Cardiac ventricle fibroblast (primary cell): ENCODE measurements around the gene PRKRIP1. TPM values are rescaled to one million over a fixed set of nuclear protein-coding genes. Genes with fewer than 3 reads are reported as not detected.

ENCODE experiments used
- total RNA-seq: library from RNA; depleted of rRNA; stranded (reverse); fragments of >200 nt; gene quantifications from 2 replicates; pipeline ENCODE4 v1.2.3, GENCODE V29; 2015

PRKRIP1 gene, protein sequence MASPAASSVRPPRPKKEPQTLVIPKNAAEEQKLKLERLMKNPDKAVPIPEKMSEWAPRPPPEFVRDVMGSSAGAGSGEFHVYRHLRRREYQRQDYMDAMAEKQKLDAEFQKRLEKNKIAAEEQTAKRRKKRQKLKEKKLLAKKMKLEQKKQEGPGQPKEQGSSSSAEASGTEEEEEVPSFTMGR
- 9.4 and 15.3 TPM in 2 replicates for total RNA-seq

DNA sequence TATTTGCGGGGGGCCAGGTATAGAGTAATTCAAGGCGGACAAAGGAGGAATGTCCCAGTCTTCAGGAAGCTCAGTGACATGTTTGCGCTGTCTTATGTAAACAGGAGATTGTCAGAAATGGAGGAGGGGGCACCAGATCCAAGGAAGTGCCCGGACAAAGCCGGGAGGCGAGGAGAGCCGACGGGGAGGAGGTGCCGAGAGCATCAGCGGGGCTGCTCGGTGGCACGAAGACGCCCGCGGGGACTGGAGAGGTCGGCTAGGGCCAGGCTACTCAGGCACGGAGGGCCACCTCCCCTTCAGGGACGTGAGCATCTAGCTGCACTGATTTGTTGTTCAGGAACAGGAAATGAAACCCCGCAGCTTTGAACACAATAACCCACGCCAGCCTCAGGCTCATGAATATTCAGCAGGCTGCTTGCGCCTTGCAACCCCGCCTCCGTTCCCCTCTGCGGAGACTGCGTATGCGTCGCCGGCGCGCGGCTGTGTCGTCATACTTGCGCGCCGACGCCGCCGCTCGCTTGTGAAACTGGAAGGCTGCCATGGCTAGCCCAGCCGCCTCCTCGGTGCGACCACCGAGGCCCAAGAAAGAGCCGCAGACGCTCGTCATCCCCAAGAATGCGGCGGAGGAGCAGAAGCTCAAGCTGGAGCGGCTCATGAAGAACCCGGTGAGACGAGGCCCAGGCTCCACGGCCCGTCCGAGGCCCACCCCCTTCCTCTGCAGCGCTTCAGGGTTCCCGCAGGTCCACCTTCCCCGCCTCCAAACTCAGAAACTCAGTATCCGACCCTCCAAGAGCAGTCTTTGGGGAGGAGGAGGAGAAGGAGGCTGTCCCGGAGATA, at the start of gene PRKRIP1:
TSS of gene PRKRIP1 (plus strand) at position 491 of the 837 bp plus-strand sequence. CDS start at position 540, 49 bp downstream.

DNA sequence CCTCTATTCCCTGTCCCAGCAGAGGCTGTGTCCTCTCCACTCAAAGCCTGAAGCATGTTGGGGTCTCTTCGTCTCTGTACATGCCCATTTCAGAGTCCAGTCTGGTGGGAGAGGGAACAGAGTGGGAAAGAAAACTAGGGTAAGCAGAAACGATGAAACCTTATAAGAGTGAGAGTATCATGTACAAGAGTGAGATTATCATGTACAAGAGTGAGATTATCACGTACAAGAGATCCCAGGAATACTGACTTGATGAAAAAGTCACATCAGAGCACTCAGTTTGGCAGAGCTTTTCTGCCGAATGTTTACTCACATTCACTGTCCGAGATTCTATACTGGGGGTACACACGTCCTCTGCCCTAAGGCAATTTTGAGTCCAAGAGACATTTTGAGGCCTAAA, 39.8 kb upstream of the PRKRIP1 start, which contains the start of gene SPDYE6:
TSS of gene SPDYE6 (minus strand) at position 101 of the 400 bp plus-strand sequence. CDS start 421 bp downstream, outside the sequence.

DNA sequence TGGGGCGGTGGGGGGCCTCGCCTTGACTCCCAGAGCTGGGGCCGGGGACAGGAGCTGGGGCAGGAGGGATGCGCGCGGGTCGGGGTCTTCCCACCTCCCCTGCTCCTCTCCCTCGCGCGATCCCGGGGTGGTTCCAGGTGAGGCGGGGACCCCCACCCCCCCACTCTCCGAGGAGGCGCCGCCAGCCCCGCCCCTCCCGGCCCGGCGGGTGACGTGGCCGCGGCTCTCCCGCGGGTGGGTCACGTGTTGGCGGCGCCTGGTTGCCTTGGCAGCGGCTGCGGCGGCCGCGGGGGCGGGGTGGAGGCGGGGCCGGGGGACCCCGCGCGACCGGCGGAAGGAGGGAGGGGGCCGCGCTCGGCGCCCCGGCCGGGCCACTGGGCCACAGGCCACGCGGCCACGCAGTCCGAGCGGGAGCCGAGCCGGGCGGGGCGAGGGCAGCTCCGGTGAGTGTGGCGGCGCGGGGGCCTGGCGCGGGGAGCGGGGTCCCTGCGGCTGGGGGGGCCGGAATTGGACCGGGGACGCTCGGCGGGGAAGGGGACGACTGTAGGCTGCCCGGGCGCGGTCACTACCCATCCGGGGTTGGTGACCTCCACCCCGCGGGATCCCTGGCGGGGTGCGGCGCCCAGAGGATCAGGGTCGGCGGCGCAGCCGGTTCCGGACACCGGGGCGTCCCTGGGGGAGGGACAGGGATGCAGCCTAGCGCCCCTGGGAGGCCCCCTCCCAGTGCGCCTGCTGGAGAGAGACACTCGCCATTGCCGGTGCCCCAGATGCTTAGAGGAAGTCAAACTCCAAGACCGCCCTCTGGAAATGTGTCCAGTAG, 37.3 kb downstream of the PRKRIP1 start, which contains the start of gene ORAI2:
TSS of gene ORAI2 (plus strand) at position 357 of the 820 bp plus-strand sequence. CDS start 5,382 bp downstream, outside the sequence.

DNA sequence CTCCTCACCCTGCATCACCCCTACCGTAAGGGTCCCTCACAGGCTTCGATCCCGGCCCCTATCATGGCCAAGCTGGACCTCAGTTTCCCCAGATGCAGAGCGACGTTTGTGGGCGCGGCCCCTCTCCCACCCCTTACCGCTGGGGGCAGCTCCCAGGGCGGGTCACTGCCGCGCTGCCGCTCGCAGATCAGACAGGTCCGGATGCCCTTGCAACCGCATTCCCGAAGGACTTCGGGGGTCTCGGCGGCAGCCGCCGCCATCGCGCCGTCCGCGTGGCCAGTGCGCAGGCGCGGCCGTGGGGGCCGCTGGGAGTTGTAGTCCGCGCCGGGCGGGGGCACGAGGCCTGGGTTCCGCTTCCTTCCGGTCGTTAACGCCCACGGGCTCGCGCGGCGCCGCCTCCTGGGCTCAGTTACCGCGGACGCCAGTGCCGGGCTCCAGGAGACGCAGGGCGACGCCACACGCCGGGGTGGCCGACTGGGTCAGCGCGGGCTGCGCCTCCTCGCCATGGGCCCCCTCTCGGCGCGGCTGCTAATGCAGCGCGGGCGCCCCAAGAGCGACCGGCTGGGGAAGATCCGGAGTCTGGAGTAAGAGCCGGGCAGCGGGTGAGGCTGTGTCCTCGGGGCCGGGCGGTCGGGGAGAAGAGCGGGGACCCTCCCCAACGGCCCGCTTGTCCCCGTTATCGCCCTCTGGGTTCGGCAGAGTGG, 68.6 kb downstream of the PRKRIP1 start, which contains the start of the genes ALKBH4 and LRWD1:
TSS of gene ALKBH4 (minus strand) at position 287 of the 704 bp plus-strand sequence. CDS start at position 260, 27 bp downstream.
TSS of gene LRWD1 (plus strand) at position 408 of the 704 bp plus-strand sequence. CDS start at position 505, 97 bp downstream.

Other genes with a start within 250 kb of the PRKRIP1 start
- gene SH2B2, start 109.5 kb upstream of the PRKRIP1 start, total RNA-seq, result 4.6 and 6.7 TPM in 2 replicates
- gene SPDYE6, start 39.9 kb upstream of the PRKRIP1 start, total RNA-seq, result not detected in 2 replicates
- 27.7 and 42.7 TPM in 2 replicates for gene ORAI2, start 37.2 kb downstream of the PRKRIP1 start, total RNA-seq
- gene ALKBH4, start 68.5 kb downstream of the PRKRIP1 start, total RNA-seq, result 12.0 and 17.9 TPM in 2 replicates
- 11.8 and 13.9 TPM in 2 replicates for gene LRWD1, start 68.6 kb downstream of the PRKRIP1 start, total RNA-seq
- 20.0 and 21.8 TPM in 2 replicates for gene POLR2J, start 82.6 kb downstream of the PRKRIP1 start, total RNA-seq
- 2.6 and 5.3 TPM in 2 replicates for gene RASA4B, start 121.4 kb downstream of the PRKRIP1 start, total RNA-seq
- 0.54 and 3.1 TPM in 2 replicates for gene UPK3BL2, start 147.3 kb downstream of the PRKRIP1 start, total RNA-seq
- gene SPDYE2, start 154.9 kb downstream of the PRKRIP1 start, total RNA-seq, result not detected in 2 replicates
- gene POLR2J3, start 176.2 kb downstream of the PRKRIP1 start, total RNA-seq, result 11.2 and 13.5 TPM in 2 replicates
- 5.1 and 7.1 TPM in 2 replicates for gene RASA4, start 220.4 kb downstream of the PRKRIP1 start, total RNA-seq
- gene UPK3BL1, start 246.4 kb downstream of the PRKRIP1 start, total RNA-seq, result 16.7 and 20.5 TPM in 2 replicates